ENCODE measurements around the gene PNKP. TPM values are rescaled to one million over a fixed set of nuclear protein-coding genes. Genes with fewer than 3 reads are reported as not detected.

The PNKP gene
- polyA plus RNA-seq, 1 donor from 2014 or later, result 43.1 TPM

- Histone ChIP-seq H3K9me3 (ENCODE audit: low read length) (no peaks in the 10 kb centered on the region), H2AFZ (ENCODE audit: low read depth, low read length) (no peak overlapping the region), H3F3A (ENCODE audit: insufficient read depth, low read length, poor library complexity, severe bottlenecking) (no peaks in the 10 kb centered on the region), H4K20me1 (ENCODE audit: insufficient read depth) (no peaks in the 10 kb centered on the region), H3K27me3 (ENCODE audit: insufficient read depth, low read depth, low read length) (no peaks in the 10 kb centered on the region), H3K79me2 (replicated peaks; ENCODE audit: insufficient read depth, low read length) (no peaks in the 10 kb centered on the region), H3K27ac (ENCODE audit: low read length) (no peak overlapping the region), H3K36me3 (ENCODE audit: insufficient read depth, low read length) (no peaks in the 10 kb centered on the region), H3K4me3 (ENCODE audit: low read length) (no peak overlapping the region), H3K4me2 (ENCODE audit: low read length) (no peak overlapping the region), H3K9me2 (ENCODE audit: insufficient read depth, low read length) (no peaks in the 10 kb centered on the region), H3K9ac (ENCODE audit: low read length) (no peak overlapping the region)
- TF ChIP-seq RAD21 (conservative IDR thresholded peaks at IDR 0.05), result no peak
- no peak for TF ChIP-seq CTCF (IDR thresholded peaks at IDR 0.05; ENCODE audit: poor library complexity, severe bottlenecking)
- no peak for TF ChIP-seq POLR2AphosphoS5 (IDR thresholded peaks at IDR 0.05)
- TF ChIP-seq TAF1 (IDR thresholded peaks at IDR 0.05; ENCODE audit: low read depth), result no peak
- no peak for TF ChIP-seq EP300 (conservative IDR thresholded peaks at IDR 0.05; ENCODE audit: poor library complexity, severe bottlenecking)
- TF ChIP-seq REST (IDR thresholded peaks at IDR 0.05; ENCODE audit: borderline replicate concordance), result no peak
- no peak for TF ChIP-seq SMC3 (conservative IDR thresholded peaks at IDR 0.05; ENCODE audit: poor library complexity)
- no peak for TF ChIP-seq EZH2 (IDR thresholded peaks at IDR 0.05; ENCODE audit: borderline replicate concordance, insufficient read depth, low read length, poor library complexity, severe bottlenecking)
- TF ChIP-seq MXI1 (conservative IDR thresholded peaks at IDR 0.05; ENCODE audit: poor library complexity, severe bottlenecking), result no peak
Measured at GRCh38 chr19:49895566-49896297, 28.4 kb upstream of the PNKP start.

- no peak overlapping the region for H2AFZ ChIP-seq (ENCODE audit: low read depth, low read length)
- H3K9ac ChIP-seq (ENCODE audit: low read length), result no peak overlapping the region
- H3K9me2 ChIP-seq (ENCODE audit: insufficient read depth, low read length), result no peaks in the 10 kb centered on the region
- H4K20me1 ChIP-seq (ENCODE audit: insufficient read depth), result no peaks in the 10 kb centered on the region
- peaks cover 6% of the 10 kb centered on the region for H3K27me3 ChIP-seq (ENCODE audit: insufficient read depth, low read depth, low read length)
- no peaks in the 10 kb centered on the region for H3K9me3 ChIP-seq (ENCODE audit: low read length)
- H3F3A ChIP-seq (ENCODE audit: insufficient read depth, low read length, poor library complexity, severe bottlenecking), result no peaks in the 10 kb centered on the region
- no peak overlapping the region for H3K27ac ChIP-seq (ENCODE audit: low read length)
- H3K36me3 ChIP-seq (ENCODE audit: insufficient read depth, low read length), result no peaks in the 10 kb centered on the region
- no peak overlapping the region for H3K4me3 ChIP-seq (ENCODE audit: low read length)
- no peak overlapping the region for H3K4me2 ChIP-seq (ENCODE audit: low read length)
- TF ChIP-seq SMC3 (conservative IDR thresholded peaks at IDR 0.05; ENCODE audit: poor library complexity) (no peak), EZH2 (IDR thresholded peaks at IDR 0.05; ENCODE audit: borderline replicate concordance, insufficient read depth, low read length, poor library complexity, severe bottlenecking) (no peak), CTCF (IDR thresholded peaks at IDR 0.05; ENCODE audit: poor library complexity, severe bottlenecking) (no peak), REST (IDR thresholded peaks at IDR 0.05; ENCODE audit: borderline replicate concordance) (no peak), POLR2AphosphoS5 (IDR thresholded peaks at IDR 0.05) (no peak), TAF1 (IDR thresholded peaks at IDR 0.05; ENCODE audit: low read depth) (no peak), MXI1 (conservative IDR thresholded peaks at IDR 0.05; ENCODE audit: poor library complexity, severe bottlenecking) (no peak), EP300 (conservative IDR thresholded peaks at IDR 0.05; ENCODE audit: poor library complexity, severe bottlenecking) (no peak), RAD21 (conservative IDR thresholded peaks at IDR 0.05) (no peak)
- H3K79me2 ChIP-seq (replicated peaks; ENCODE audit: insufficient read depth, low read length), result no peaks in the 10 kb centered on the region
Measured at GRCh38 chr19:49894879-49895565, 27.6 kb upstream of the PNKP start.

Measured in neural cell (in vitro differentiated cells).